ENCODE measurements around the gene S100A13. TPM values are rescaled to one million over a fixed set of nuclear protein-coding genes. Genes with fewer than 3 reads are reported as not detected.
A peak's percentile ranks its signal among the peaks of the same experiment; 100 is the strongest.
"Not testable (repeated sequence)": the region's sequence is repeated elsewhere in the genome, so short reads cannot be mapped to it uniquely, and the experiment has no call there.

S100A13 gene
- total RNA-seq: 100 to 1,000 TPM; 114 to 314 TPM

GRCh38 chr1:153626904-153627714 lies at the start of gene S100A13:
TSS of gene S100A13 (minus strand) at chr1:153627505. CDS start at chr1:153626472, 1,033 bp downstream.
- no peaks in the 10 kb centered on the region for H3K27me3 ChIP-seq
- H3K27ac ChIP-seq: peak within 1 kb of the TSS; percentile 96 to 97
- peak; percentile 56 to 67 for TF ChIP-seq CTCF (IDR thresholded peaks at IDR 0.05)
- no peaks in the 10 kb centered on the region for H3K9me3 ChIP-seq
- H3K36me3 ChIP-seq: peaks cover 16% of the 10 kb centered on the region
- DNase-seq (ENCODE audit: low spot score): peak; percentile 84
- H3K4me1 ChIP-seq: peaks cover 0 to 76% of the 10 kb centered on the region in 2 donors
- peak within 1 kb of the TSS; percentile 50 to 66 for H3K4me3 ChIP-seq

- H3K27me3 ChIP-seq: no peaks in the 10 kb centered on the region
- H3K4me3 ChIP-seq: no peak overlapping the region
- no peak for TF ChIP-seq CTCF (IDR thresholded peaks at IDR 0.05)
- H3K27ac ChIP-seq: no peak overlapping the region
- no peaks in the 10 kb centered on the region for H3K9me3 ChIP-seq
- H3K36me3 ChIP-seq: peaks cover 9% of the 10 kb centered on the region
- peaks cover 0 to 32% of the 10 kb centered on the region in 2 donors for H3K4me1 ChIP-seq
- no peak for DNase-seq (ENCODE audit: low spot score)
Observed at GRCh38 chr1:153673511-153673910, 46.2 kb upstream of the S100A13 start.

GRCh38 chr1:153671628-153672353 lies 44.5 kb upstream of the S100A13 start:
- peaks cover 0 to 20% of the 10 kb centered on the region in 2 donors for H3K4me1 ChIP-seq
- peak overlapping the region; percentile 33 to 91 for H3K4me3 ChIP-seq
- H3K9me3 ChIP-seq, H3K27me3 ChIP-seq: not testable (repeated sequence)
- peak overlapping the region; percentile 79 to 88 for H3K27ac ChIP-seq
- peak; percentile 77 for DNase-seq (ENCODE audit: low spot score)
- peaks cover 26% of the 10 kb centered on the region for H3K36me3 ChIP-seq

GRCh38 chr1:153670859-153671627 lies 43.7 kb upstream of the S100A13 start, which contains the start of gene ILF2:
TSS of gene ILF2 (minus strand) at chr1:153670993. CDS start at chr1:153670922, 71 bp downstream.
- TF ChIP-seq CTCF (IDR thresholded peaks at IDR 0.05): no peak
- H3K4me3 ChIP-seq: peak within 1 kb of the TSS; percentile 86 to 91
- H3K9me3 ChIP-seq: no peaks in the 10 kb centered on the region
- H3K36me3 ChIP-seq: peaks cover 33% of the 10 kb centered on the region
- H3K4me1 ChIP-seq: peaks cover 0 to 20% of the 10 kb centered on the region in 2 donors
- no peaks in the 10 kb centered on the region for H3K27me3 ChIP-seq
- DNase-seq (ENCODE audit: low spot score): peak; percentile 99
- peak within 1 kb of the TSS; percentile 88 to 90 for H3K27ac ChIP-seq

GRCh38 chr1:153670257-153670858 lies 43.1 kb upstream of the S100A13 start:
- Histone ChIP-seq H3K9me3 (no peaks in the 10 kb centered on the region), H3K27me3 (no peaks in the 10 kb centered on the region), H3K4me1 (peaks cover 0 to 20% of the 10 kb centered on the region in 2 donors), H3K4me3 (peak overlapping the region; percentile 86 to 91), H3K36me3 (peaks cover 40% of the 10 kb centered on the region), H3K27ac (peak overlapping the region; percentile 80 to 90)
- no peak for DNase-seq (ENCODE audit: low spot score)
- no peak for TF ChIP-seq CTCF (IDR thresholded peaks at IDR 0.05)

Data from right atrium auricular region (tissue), 2 donors.